RPMI8226 (cell line): Measurements from ENCODE around the gene HTR1E.
"Not testable (repeated sequence)": the region's sequence is repeated elsewhere in the genome, so short reads cannot be mapped to it uniquely, and the experiment has no call there.

Source experiments
- DNase-seq: peaks from one replicate; pipeline ENCODE4 v3.0.0-alpha.2; 2015

Gene HTR1E

GRCh38 chr6:86937219-86938079, at the start of gene HTR1E:
Gene HTR1E (plus strand): TSS chr6:86937528. CDS start chr6:87015335, 77,807 bp downstream.
- DNase-seq: peak; percentile 31

- DNase-seq: no peak
Measured at GRCh38 chr6:86888301-86888700, 49.0 kb upstream of the HTR1E start.

- DNase-seq: not testable (repeated sequence)
Measured at GRCh38 chr6:86897265-86897664, 40.1 kb upstream of the HTR1E start.

- no peak for DNase-seq
Measured at GRCh38 chr6:86913795-86914194, 23.5 kb upstream of the HTR1E start.

GRCh38 chr6:86916393-86916792, 20.9 kb upstream of the HTR1E start:
- no peak for DNase-seq

GRCh38 chr6:86927138-86927537, 10.2 kb upstream of the HTR1E start:
- not testable (repeated sequence) for DNase-seq

- not testable (repeated sequence) for DNase-seq
Measured at GRCh38 chr6:86927859-86928258, 9.5 kb upstream of the HTR1E start.

GRCh38 chr6:86934365-86934764, 3.0 kb upstream of the HTR1E start:
- no peak for DNase-seq

- no peak for DNase-seq
Measured at GRCh38 chr6:86936834-86937218, 502 bp upstream of the HTR1E start.

- DNase-seq: no peak
Measured at GRCh38 chr6:86938814-86939213, 1.5 kb downstream of the HTR1E start.

GRCh38 chr6:86941461-86941860, 4.1 kb downstream of the HTR1E start:
- no peak for DNase-seq

- no peak for DNase-seq
Measured at GRCh38 chr6:86942769-86943516, 5.6 kb downstream of the HTR1E start.

- DNase-seq: no peak
Measured at GRCh38 chr6:86943819-86944407, 6.6 kb downstream of the HTR1E start.

- no peak for DNase-seq
Measured at GRCh38 chr6:86949771-86950170, 12.4 kb downstream of the HTR1E start.

- no peak for DNase-seq
Measured at GRCh38 chr6:86952991-86953390, 15.7 kb downstream of the HTR1E start.

- DNase-seq: no peak
Measured at GRCh38 chr6:86959656-86960055, 22.3 kb downstream of the HTR1E start.

GRCh38 chr6:86961455-86962200, 24.3 kb downstream of the HTR1E start:
- DNase-seq: no peak

- DNase-seq: no peak
Measured at GRCh38 chr6:86963352-86963751, 26.0 kb downstream of the HTR1E start.

- DNase-seq: no peak
Measured at GRCh38 chr6:86964029-86964579, 26.8 kb downstream of the HTR1E start.

GRCh38 chr6:86966271-86966670, 28.9 kb downstream of the HTR1E start:
- no peak for DNase-seq

- DNase-seq: no peak
Measured at GRCh38 chr6:86969573-86969972, 32.2 kb downstream of the HTR1E start.

GRCh38 chr6:86973088-86973487, 35.8 kb downstream of the HTR1E start:
- no peak for DNase-seq

GRCh38 chr6:86978251-86978650, 40.9 kb downstream of the HTR1E start:
- no peak for DNase-seq
